Epithelial cell of proximal tubule (primary cell): Measurements from ENCODE around the gene SVOP. TPM values are rescaled to one million over a fixed set of nuclear protein-coding genes. Genes with fewer than 3 reads are reported as not detected.

Source experiments
- DNase-seq: peaks from one replicate; pipeline ENCODE4 v3.0.0-alpha.2; 2011; ENCODE audit warnings: low read depth
- H3K4me3 ChIP-seq: 2 replicates; pipeline ENCODE4 v1.5.1; 2011; ENCODE audit warnings: low read depth, mild to moderate bottlenecking, low read length
- total RNA-seq: library from RNA; depleted of rRNA; stranded (reverse); fragments of >200 nt; gene quantifications from 2 replicates; pipeline ENCODE4 v1.2.3, GENCODE V29; 2015
- TF ChIP-seq, protein P1 (sequence below): conservative IDR thresholded peaks from 2 replicates; pipeline ENCODE4 v1.5.1; 2012; ENCODE audit warnings: low read depth, mild to moderate bottlenecking, low read length

The SVOP gene
- total RNA-seq, 1 donor from 2014 or later = not detected

DNA sequence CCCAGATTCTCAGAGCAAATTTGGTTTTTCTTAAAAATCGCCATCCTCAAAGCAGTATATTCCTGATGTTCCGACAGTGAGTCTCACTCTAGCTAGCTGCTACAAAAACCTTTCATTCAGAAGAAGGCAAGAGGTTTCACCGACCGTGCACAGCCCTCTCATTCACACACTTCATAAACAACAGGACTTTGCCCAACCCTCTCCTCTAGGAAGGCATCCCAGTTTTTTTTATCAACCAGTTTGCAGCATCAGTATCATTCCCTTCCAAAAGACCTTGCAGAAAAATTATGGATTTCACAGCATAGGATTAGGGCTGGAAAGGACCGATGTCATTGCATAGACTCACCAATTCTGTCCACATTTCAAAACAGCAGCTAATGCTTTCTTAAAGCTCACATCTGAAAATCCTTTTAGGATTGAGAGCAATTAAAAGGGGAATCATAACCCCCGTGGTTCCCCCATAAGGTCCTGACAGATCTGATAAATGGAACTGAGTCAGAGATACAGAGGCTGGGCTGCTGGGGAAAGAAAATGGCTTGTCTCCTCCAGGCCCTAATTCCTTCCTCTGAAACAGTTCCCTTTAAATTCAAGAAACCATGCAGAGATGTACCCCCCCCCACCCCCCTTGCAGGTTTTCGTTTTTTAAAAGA, 597 bp downstream of the SVOP start:
- no peak overlapping the region for H3K4me3 ChIP-seq
- DNase-seq = no peak
- TF ChIP-seq, protein P1, sequence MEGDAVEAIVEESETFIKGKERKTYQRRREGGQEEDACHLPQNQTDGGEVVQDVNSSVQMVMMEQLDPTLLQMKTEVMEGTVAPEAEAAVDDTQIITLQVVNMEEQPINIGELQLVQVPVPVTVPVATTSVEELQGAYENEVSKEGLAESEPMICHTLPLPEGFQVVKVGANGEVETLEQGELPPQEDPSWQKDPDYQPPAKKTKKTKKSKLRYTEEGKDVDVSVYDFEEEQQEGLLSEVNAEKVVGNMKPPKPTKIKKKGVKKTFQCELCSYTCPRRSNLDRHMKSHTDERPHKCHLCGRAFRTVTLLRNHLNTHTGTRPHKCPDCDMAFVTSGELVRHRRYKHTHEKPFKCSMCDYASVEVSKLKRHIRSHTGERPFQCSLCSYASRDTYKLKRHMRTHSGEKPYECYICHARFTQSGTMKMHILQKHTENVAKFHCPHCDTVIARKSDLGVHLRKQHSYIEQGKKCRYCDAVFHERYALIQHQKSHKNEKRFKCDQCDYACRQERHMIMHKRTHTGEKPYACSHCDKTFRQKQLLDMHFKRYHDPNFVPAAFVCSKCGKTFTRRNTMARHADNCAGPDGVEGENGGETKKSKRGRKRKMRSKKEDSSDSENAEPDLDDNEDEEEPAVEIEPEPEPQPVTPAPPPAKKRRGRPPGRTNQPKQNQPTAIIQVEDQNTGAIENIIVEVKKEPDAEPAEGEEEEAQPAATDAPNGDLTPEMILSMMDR = no peak

DNA sequence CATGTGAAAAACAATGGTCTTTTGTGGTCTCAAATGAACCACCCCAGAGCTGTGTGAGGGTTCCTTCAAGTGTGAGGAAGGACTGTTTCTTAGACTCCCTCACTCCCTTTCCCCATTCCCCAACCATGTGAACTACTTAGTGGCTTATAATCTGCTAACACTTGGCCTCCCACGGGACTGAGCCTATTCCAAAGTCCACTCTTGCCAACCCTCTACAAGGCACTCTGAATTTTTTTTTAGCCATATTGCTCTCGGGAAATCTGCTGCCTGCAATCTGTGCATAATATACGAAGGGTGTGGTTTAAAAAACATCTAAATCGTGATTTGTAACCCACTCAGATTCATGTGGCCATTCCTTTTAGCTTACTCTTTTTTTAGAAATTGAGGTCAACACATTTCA, 2.6 kb downstream of the SVOP start:
- DNase-seq = no peak
- TF ChIP-seq, protein P1 = no peak
- no peak overlapping the region for H3K4me3 ChIP-seq

DNA sequence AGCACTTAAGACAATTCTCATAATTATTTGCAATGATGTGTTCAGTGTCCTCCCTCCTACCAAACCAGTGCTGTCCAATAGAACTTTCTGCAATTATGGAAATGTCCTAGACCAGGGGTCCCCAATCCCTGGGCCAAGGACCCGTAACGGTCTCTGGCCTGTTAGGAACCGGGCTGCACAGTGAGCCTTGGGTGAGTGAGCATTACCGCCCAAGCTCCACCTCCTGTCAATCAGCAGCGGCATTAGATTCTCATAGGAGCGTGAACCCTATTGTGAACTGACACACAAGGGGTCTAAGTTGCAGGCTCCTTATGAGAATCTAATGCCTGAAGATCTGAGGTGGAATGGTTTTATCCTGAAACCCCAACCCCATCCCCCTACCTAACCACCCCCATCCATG, 3.9 kb downstream of the SVOP start:
- H3K4me3 ChIP-seq = no peak overlapping the region
- TF ChIP-seq, protein P1 = no peak
- no peak for DNase-seq

DNA sequence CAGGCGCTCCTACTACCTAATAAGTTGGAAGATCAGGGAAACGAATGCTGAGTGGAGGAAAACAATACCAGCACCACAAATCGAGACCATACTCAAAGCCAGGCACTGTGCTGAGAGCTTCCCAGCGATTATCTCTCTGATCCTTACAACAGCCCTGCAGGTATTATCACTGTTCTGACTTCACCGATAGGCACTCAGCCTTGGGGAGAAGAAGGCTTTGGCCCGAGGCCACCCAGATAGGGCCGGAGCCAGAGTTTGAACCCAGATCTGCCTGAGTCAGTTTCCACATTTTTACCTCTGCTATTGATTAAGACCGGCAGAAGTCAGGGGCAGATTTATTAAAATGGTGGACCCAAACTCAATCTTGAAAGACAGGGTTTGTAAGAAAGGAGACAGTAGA, 4.9 kb downstream of the SVOP start:
- TF ChIP-seq, protein P1 = no peak
- DNase-seq = no peak

DNA sequence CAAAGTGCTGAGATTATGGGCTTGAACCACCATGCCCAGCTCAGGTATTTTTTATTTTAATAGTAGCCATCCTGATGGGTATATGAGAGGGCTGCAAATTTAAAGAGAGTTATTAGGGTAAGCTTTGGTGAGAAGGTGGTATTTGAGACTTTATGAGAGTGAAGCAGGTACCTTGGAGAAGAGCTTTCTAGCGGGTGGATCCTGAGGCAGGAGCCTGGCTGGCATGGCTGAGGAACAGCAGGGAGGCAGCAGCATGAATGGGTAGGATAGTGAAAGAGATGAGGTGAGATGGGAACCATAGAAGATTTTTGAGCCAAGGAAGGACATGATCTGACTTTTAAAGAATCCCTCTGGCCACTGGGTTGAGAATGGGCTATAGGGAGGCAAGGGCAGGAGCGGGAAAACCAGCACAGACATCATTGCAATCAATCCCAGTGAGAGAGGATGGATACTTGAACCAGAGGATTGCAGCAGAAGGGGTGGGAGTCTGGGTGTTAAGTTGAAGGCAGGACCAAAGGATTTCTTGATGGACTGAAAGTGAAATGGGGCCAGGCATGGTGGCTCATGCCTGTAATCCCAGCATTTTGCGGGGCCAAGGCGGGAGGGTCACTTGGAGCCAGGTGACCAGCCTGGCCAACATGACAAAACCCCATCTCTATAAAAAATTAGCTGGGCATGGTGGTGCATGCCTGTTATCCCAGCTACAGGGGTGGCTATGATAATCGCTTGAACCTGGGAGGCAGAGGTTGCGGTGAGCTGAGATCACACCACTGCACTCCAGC, 5.7 kb downstream of the SVOP start:
- DNase-seq = no peak
- TF ChIP-seq, protein P1 = no peak
- H3K4me3 ChIP-seq = no peak overlapping the region

More for the DNA sequence above, 4.9 kb downstream of the SVOP start:
- no peak overlapping the region for H3K4me3 ChIP-seq

DNA sequence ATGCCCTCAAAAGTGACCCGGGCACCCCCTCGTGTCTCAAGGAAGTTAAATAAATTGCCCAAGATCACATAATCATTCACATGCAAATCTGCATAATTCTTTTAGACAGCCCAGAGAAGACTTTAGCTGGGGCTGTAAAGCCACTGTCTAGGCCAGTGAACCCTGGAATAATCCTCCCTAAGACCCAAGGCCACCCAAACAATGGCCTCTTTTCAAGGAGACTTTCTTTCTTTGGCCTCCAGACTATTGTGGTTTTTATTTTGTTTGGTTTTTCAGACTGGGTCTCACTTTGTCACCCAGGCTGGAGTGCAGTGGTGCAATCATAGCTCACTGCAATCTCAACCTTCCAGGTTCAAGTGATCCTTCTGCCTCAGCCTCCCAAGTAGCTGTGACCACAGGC, 10.6 kb downstream of the SVOP start:
- no peak overlapping the region for H3K4me3 ChIP-seq
- TF ChIP-seq, protein P1 = peak; percentile 1
- DNase-seq = no peak
